Immature natural killer cell (primary cell): Measurements from ENCODE around the gene APOD. TPM values are rescaled to one million over a fixed set of nuclear protein-coding genes. Genes with fewer than 3 reads are reported as not detected.

Experiments
- DNase-seq, 3 donors: peaks; one replicate each; pipeline ENCODE4 v3.0.0; 2022; ENCODE audit warnings: mixed read lengths in 1 of 3
- H3K27ac Mint-ChIP-seq, 6 donors: one replicate each; pipeline ENCODE4 v1.8.0; 2020; ENCODE audit warnings: mixed read lengths in 6 of 6, mild to moderate bottlenecking in 5 of 6, inconsistent platforms in 4 of 6, moderate library complexity in 3 of 6
- H3K27me3 Mint-ChIP-seq, 3 donors: one replicate each; pipeline ENCODE4 v1.8.0; 2020 to 2021; ENCODE audit warnings: low read depth in 3 of 3, mild to moderate bottlenecking in 3 of 3, mixed read lengths in 3 of 3, moderate library complexity in 3 of 3, inconsistent platforms in 1 of 3
- H3K36me3 Mint-ChIP-seq, 3 donors: one replicate each; pipeline ENCODE4 v1.8.0; 2020; ENCODE audit warnings: mixed read lengths in 3 of 3, inconsistent platforms in 2 of 3, mild to moderate bottlenecking in 2 of 3
- H3K4me1 Mint-ChIP-seq, 2 donors: one replicate each; pipeline ENCODE4 v1.8.0; 2020; ENCODE audit warnings: inconsistent platforms in 2 of 2, mild to moderate bottlenecking in 2 of 2, mixed read lengths in 2 of 2, moderate library complexity in 1 of 2
- H3K4me3 Mint-ChIP-seq, 5 donors: one replicate each; pipeline ENCODE4 v1.8.0; 2020; ENCODE audit warnings: mild to moderate bottlenecking in 5 of 5, mixed read lengths in 5 of 5, inconsistent platforms in 3 of 5, moderate library complexity in 3 of 5
- H3K9me3 Mint-ChIP-seq, 6 donors: one replicate each; pipeline ENCODE4 v1.8.0; 2020; ENCODE audit warnings: mild to moderate bottlenecking in 6 of 6, mixed read lengths in 6 of 6, inconsistent platforms in 4 of 6, moderate library complexity in 3 of 6
- polyA plus RNA-seq, 3 donors: library from polyadenylated mRNA; unstranded; fragments of 300-500 nt; fragmentation: Illumina TruSeq; gene quantifications; one replicate each; pipeline ENCODE4 v1.2.3, GENCODE V29; 2021

The APOD gene
- polyA plus RNA-seq, 3 donors from 2014 or later: not detected

DNA sequence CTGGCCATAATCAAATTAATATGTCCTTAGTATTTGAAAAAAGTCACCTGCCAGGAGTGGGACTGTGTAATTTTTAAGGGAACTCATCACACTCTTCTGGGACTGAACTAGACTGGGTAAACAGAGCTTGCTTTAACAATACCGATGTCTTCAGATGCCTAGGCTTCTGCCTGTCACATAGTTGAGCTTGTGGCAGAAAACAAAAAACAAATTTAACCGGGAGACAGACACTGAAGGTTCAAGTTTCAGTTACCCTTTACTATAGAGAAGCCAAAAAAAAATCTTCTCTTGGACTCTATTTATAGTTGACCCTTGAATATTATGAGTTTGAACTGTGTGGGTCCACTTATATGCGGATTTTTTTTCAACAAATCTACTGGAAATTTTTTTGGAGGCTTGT lies 51.4 kb downstream of the APOD start:
- Mint-ChIP-seq H3K27ac (peak overlapping the region in 2 of 6 donors; percentile 13 to 45), H3K27me3 (no peaks in the 10 kb centered on the region), H3K4me3 (no peak overlapping the region), H3K9me3 (no peaks in the 10 kb centered on the region), H3K36me3 (peaks cover 0 to 13% (median 0%) of the 10 kb centered on the region in 3 donors), H3K4me1 (peaks cover 56 to 77% of the 10 kb centered on the region in 2 donors)
- DNase-seq: no peak

GRCh38 chr3:195531683-195532082 lies 52.1 kb downstream of the APOD start:
- H3K27me3 Mint-ChIP-seq: no peaks in the 10 kb centered on the region
- no peak overlapping the region for H3K4me3 Mint-ChIP-seq
- no peak for DNase-seq
- peak overlapping the region in 1 of 6 donors; percentile 3 for H3K27ac Mint-ChIP-seq
- no peaks in the 10 kb centered on the region for H3K9me3 Mint-ChIP-seq
- H3K4me1 Mint-ChIP-seq: peaks cover 52 to 72% of the 10 kb centered on the region in 2 donors
- peaks cover 0 to 13% (median 0%) of the 10 kb centered on the region in 3 donors for H3K36me3 Mint-ChIP-seq

- H3K27ac Mint-ChIP-seq: peak overlapping the region in 1 of 6 donors; percentile 39
- H3K27me3 Mint-ChIP-seq: peaks cover 0 to 2% (median 0%) of the 10 kb centered on the region in 3 donors
- no peak overlapping the region for H3K4me3 Mint-ChIP-seq
- no peaks in the 10 kb centered on the region for H3K9me3 Mint-ChIP-seq
- no peak for DNase-seq
- peaks cover 0 to 27% (median 13%) of the 10 kb centered on the region in 3 donors for H3K36me3 Mint-ChIP-seq
- peaks cover 19 to 58% of the 10 kb centered on the region in 2 donors for H3K4me1 Mint-ChIP-seq
Observed at GRCh38 chr3:195526492-195526891, 57.2 kb downstream of the APOD start.

DNA sequence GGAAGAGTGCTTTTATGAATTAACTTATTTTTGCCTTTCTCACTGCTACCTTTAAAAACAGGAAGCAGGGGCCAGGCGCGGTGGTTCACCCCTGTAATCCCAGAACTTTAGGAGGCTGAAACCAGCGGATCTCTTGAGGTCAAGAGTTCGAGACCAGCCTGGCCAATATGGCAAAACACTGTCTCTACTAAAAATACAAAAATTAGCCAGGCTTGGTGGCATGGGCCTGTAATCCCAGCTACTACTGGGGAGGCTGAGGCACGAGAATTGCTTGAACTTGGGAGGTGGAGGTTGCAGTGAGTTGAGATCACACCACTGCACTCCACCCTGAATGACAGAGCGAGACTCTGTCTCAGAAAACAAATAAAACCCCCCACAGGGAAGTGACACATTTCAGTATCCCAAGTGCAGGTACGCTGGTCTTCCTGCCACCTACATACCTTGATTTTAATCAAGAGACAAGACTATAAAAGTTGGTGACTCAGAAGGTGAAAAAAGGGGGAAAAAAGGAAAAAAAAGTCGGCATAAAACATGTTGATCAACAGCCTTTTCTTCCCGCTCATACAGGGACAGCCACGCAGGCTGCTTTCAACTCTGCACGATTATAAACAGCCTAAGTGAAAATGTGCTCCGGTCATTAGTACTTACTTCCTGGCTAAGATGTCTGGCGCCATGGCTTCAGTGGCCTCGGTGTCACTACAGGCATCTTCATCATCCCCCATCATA lies 59.4 kb downstream of the APOD start:
- H3K36me3 Mint-ChIP-seq: peaks cover 0 to 25% (median 13%) of the 10 kb centered on the region in 3 donors
- peaks cover 14 to 41% of the 10 kb centered on the region in 2 donors for H3K4me1 Mint-ChIP-seq
- peak overlapping the region in 5 of 6 donors; percentile 19 to 76 (median 39) for H3K27ac Mint-ChIP-seq
- H3K27me3 Mint-ChIP-seq: peaks cover 0 to 2% (median 1%) of the 10 kb centered on the region in 3 donors
- H3K9me3 Mint-ChIP-seq: no peaks in the 10 kb centered on the region
- no peak for DNase-seq
- H3K4me3 Mint-ChIP-seq: no peak overlapping the region

DNA sequence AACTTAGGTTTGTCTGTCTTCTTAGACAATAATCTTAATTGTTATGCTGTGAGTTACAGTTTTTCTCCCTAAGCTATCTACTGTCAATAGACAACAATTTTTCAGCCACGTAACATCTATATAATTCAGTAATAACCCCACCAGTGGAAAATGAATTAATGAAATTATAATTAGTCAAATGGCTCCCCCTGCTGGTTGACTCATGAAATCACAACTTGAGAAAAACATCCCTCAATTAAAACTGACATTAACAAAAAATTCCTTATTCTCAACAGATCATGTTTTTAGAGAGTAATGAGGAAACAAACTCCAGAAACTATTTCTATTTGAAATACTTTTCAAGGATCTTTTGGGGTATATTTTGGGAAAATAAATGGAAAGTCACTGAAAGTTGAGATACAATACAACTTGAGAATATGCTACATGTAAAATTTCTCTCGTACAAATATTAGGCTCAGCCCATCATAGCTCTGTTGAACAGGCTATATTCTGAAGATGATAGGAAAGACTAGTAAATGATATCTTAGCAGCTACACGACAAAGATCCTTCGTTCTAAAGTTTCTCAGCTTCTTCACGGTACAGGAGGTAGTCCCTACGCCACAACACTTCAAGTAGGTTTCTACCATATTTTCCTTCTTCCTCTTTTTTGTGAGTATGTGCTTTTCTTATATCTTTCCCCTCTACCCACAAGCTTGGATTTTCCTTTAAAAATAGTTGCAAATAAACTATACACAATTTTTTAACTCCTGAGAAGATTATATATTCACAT lies 61.3 kb downstream of the APOD start:
- peaks cover 0 to 22% (median 17%) of the 10 kb centered on the region in 3 donors for H3K36me3 Mint-ChIP-seq
- no peaks in the 10 kb centered on the region for H3K9me3 Mint-ChIP-seq
- H3K27ac Mint-ChIP-seq: peak overlapping the region in 5 of 6 donors; percentile 1 to 53 (median 30)
- H3K27me3 Mint-ChIP-seq: peaks cover 0 to 2% (median 1%) of the 10 kb centered on the region in 3 donors
- DNase-seq: peak; percentile 37 to 57 (median 49)
- H3K4me3 Mint-ChIP-seq: no peak overlapping the region
- peaks cover 11 to 32% of the 10 kb centered on the region in 2 donors for H3K4me1 Mint-ChIP-seq

Other genes with a start within 250 kb of the APOD start
- gene ACAP2, start 140.9 kb downstream of the APOD start, polyA plus RNA-seq: 10 to 100 TPM; 41.0 to 74.1 (median 53.0) TPM
- 100 to 1,000 TPM; 118 to 123 (median 120) TPM for gene PPP1R2, start 40.6 kb downstream of the APOD start, polyA plus RNA-seq
- 1 to 10 TPM in 1 of 3 donors, not detected in 2; 1.2 TPM for gene MUC20, start 137.0 kb upstream of the APOD start, polyA plus RNA-seq
- under 1 TPM in 1 of 3 donors, not detected in 2; 0.06 TPM for gene MUC4, start 228.0 kb upstream of the APOD start, polyA plus RNA-seq